DOHH2 (cell line): ENCODE data around the gene TRIL.

Source experiments
- EZH2phosphoT487 ChIP-seq: fragments of 200-600 bp; sonication (generic); IDR thresholded peaks from 2 replicates; pipeline ENCODE4 v1.6.1; 2017; ENCODE audit warnings: borderline replicate concordance, mild to moderate bottlenecking, antibody characterized with exemption, low read length, moderate library complexity, mixed read lengths
- TF ChIP-seq, protein P1 (sequence below): fragments of 200-600 bp; sonication (generic); IDR thresholded peaks from one replicate; pipeline ENCODE4 v1.5.1; 2014; ENCODE audit warnings: antibody characterized with exemption, mild to moderate bottlenecking, low read depth, low read length; ENCODE audit not compliant: poor library complexity, severe bottlenecking

GRCh38 chr7:28957064-28957750, 923 bp downstream of the TRIL start:
- TF ChIP-seq, protein P1, sequence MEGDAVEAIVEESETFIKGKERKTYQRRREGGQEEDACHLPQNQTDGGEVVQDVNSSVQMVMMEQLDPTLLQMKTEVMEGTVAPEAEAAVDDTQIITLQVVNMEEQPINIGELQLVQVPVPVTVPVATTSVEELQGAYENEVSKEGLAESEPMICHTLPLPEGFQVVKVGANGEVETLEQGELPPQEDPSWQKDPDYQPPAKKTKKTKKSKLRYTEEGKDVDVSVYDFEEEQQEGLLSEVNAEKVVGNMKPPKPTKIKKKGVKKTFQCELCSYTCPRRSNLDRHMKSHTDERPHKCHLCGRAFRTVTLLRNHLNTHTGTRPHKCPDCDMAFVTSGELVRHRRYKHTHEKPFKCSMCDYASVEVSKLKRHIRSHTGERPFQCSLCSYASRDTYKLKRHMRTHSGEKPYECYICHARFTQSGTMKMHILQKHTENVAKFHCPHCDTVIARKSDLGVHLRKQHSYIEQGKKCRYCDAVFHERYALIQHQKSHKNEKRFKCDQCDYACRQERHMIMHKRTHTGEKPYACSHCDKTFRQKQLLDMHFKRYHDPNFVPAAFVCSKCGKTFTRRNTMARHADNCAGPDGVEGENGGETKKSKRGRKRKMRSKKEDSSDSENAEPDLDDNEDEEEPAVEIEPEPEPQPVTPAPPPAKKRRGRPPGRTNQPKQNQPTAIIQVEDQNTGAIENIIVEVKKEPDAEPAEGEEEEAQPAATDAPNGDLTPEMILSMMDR = no peak
- TF ChIP-seq EZH2phosphoT487 = no peak
